ENCODE data around the gene SC5D.

DNA sequence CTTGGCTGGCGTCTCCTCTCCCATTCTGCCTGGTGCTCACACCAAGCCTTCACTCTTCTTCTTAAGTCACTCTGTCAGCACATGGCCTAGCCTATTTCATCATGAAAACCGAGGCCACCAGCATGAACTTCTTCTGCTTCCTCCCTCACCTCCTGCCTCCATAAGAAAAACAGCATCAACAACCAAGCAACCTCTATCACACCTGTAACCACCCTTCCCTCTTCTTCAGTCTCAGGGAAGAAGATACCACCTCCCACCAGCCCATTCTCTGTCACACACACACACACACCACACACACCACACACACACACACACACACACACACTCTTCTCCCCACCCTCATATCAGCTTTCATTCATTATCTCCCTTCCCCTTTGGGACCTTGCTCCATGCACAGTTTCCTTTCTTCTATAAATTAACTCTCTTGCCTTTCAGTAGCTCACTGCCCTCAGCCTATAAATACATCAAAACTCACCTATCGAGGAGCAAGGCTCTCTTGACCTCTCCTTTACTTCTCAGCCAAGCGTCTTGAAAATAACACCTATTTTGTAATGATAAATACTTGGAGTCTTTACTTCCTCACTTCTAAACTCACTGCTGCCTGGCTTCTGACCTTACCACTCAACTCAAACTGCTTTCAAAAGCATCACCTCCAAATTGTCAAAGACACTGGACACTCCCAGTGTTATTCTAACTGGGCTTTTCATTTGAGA is 36.6 kb downstream of the SC5D start:
- TF ChIP-seq, protein P1, sequence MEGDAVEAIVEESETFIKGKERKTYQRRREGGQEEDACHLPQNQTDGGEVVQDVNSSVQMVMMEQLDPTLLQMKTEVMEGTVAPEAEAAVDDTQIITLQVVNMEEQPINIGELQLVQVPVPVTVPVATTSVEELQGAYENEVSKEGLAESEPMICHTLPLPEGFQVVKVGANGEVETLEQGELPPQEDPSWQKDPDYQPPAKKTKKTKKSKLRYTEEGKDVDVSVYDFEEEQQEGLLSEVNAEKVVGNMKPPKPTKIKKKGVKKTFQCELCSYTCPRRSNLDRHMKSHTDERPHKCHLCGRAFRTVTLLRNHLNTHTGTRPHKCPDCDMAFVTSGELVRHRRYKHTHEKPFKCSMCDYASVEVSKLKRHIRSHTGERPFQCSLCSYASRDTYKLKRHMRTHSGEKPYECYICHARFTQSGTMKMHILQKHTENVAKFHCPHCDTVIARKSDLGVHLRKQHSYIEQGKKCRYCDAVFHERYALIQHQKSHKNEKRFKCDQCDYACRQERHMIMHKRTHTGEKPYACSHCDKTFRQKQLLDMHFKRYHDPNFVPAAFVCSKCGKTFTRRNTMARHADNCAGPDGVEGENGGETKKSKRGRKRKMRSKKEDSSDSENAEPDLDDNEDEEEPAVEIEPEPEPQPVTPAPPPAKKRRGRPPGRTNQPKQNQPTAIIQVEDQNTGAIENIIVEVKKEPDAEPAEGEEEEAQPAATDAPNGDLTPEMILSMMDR (IDR thresholded peaks at IDR 0.05) = no peak
- TF ChIP-seq POLR2A (IDR thresholded peaks at IDR 0.05) = no peak
